ENCODE data around the gene EEF1AKMT1. TPM values are rescaled to one million over a fixed set of nuclear protein-coding genes. Genes with fewer than 3 reads are reported as not detected.

EEF1AKMT1 gene
- total RNA-seq, 1 experiment from 2014 or later = 9.2 TPM

DNA sequence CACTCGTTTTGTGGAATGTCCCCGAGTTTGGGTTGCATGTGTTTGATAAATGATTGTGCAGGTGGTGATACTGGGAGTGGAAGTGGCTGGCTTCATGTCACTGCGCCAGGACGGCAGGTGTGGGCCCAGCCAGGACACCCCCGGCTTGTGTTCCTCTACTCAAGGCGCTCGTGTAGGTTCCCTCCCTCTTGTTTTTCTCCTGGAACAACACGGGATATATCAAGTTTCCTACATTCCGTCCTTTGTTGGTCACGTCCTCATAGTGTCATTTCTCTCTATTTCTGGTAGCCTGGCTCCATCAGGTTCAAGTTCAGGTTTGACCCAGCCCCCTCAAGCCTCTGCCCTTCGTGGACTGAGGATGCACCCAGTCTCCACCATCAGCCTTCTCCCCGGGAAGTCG is 54.0 kb downstream of the EEF1AKMT1 start:
- POLR2A ChIA-PET (ENCODE audit: low non-redundant PET) = no interaction called here
- Histone ChIP-seq H3K36me3 (ENCODE audit: insufficient read depth, low read length, poor library complexity, severe bottlenecking) (no peaks in the 10 kb centered on the region), H3K27me3 (replicated peaks; ENCODE audit: insufficient read depth, low read depth, low read length, poor library complexity) (no peaks in the 10 kb centered on the region), H3K9me3 (ENCODE audit: low read depth, low read length, poor library complexity, severe bottlenecking) (no peaks in the 10 kb centered on the region), H3K4me1 (ENCODE audit: insufficient read depth, low read length, poor library complexity, severe bottlenecking) (peaks cover 5% of the 10 kb centered on the region), H3K27ac (ENCODE audit: low read depth, low read length, poor library complexity, severe bottlenecking) (no peak overlapping the region), H3K4me3 (ENCODE audit: low read depth, low read length, poor library complexity, severe bottlenecking) (no peak overlapping the region)
- no peak for DNase-seq (ENCODE audit: low spot score)
- BruUV-seq (replicated peaks) = no TSS peak
- CTCF ChIA-PET = no interaction called here
- intact Hi-C loops (cut with micrococcal nuclease; ENCODE audit: unreplicated experiment) = no loop called here
- TF ChIP-seq, protein P1, sequence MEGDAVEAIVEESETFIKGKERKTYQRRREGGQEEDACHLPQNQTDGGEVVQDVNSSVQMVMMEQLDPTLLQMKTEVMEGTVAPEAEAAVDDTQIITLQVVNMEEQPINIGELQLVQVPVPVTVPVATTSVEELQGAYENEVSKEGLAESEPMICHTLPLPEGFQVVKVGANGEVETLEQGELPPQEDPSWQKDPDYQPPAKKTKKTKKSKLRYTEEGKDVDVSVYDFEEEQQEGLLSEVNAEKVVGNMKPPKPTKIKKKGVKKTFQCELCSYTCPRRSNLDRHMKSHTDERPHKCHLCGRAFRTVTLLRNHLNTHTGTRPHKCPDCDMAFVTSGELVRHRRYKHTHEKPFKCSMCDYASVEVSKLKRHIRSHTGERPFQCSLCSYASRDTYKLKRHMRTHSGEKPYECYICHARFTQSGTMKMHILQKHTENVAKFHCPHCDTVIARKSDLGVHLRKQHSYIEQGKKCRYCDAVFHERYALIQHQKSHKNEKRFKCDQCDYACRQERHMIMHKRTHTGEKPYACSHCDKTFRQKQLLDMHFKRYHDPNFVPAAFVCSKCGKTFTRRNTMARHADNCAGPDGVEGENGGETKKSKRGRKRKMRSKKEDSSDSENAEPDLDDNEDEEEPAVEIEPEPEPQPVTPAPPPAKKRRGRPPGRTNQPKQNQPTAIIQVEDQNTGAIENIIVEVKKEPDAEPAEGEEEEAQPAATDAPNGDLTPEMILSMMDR (conservative IDR thresholded peaks at IDR 0.05; ENCODE audit: low read depth, low read length) = no peak
- no peak for TF ChIP-seq EZH2 (IDR thresholded peaks at IDR 0.05; ENCODE audit: borderline replicate concordance, low read depth, low read length, poor library complexity, severe bottlenecking)

DNA sequence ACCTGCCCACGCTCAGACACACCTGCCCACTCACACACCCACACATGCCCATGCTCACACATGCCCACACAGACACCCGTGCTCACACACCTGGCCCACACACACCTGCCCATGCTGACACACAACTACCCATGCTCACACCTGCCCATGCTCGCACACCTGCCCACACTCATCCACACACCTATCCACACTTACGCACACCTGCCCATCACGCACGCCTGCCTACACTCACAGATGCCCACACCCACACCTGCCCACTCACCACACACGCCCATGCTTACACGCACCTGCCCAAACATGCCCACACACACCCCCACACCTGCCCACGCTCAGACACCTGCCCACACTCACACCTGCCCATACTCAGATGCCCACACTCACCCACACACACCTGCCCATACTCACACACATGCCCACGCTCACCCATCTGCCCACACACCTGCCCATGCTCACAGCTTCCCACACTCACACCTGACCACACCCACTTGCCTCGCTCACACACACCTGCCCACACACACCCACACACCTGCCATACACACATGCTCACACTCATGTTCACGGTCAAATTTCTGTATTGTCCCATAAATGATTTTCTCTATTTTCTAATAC is 54.7 kb downstream of the EEF1AKMT1 start:
- Histone ChIP-seq H3K36me3 (ENCODE audit: insufficient read depth, low read length, poor library complexity, severe bottlenecking) (no peaks in the 10 kb centered on the region), H3K4me1 (ENCODE audit: insufficient read depth, low read length, poor library complexity, severe bottlenecking) (peaks cover 6% of the 10 kb centered on the region), H3K27me3 (replicated peaks; ENCODE audit: insufficient read depth, low read depth, low read length, poor library complexity) (no peaks in the 10 kb centered on the region), H3K4me3 (ENCODE audit: low read depth, low read length, poor library complexity, severe bottlenecking) (no peak overlapping the region), H3K9me3 (ENCODE audit: low read depth, low read length, poor library complexity, severe bottlenecking) (no peaks in the 10 kb centered on the region), H3K27ac (ENCODE audit: low read depth, low read length, poor library complexity, severe bottlenecking) (no peak overlapping the region)
- intact Hi-C loops (cut with micrococcal nuclease; ENCODE audit: unreplicated experiment) = no loop called here
- ChIA-PET CTCF (no interaction called here), POLR2A (ENCODE audit: low non-redundant PET) (no interaction called here)
- DNase-seq (ENCODE audit: low spot score) = no peak
- no peak for TF ChIP-seq EZH2 (IDR thresholded peaks at IDR 0.05; ENCODE audit: borderline replicate concordance, low read depth, low read length, poor library complexity, severe bottlenecking)
- TF ChIP-seq, protein P1 (conservative IDR thresholded peaks at IDR 0.05; ENCODE audit: low read depth, low read length) = no peak
- no TSS peak for BruUV-seq (replicated peaks)

DNA sequence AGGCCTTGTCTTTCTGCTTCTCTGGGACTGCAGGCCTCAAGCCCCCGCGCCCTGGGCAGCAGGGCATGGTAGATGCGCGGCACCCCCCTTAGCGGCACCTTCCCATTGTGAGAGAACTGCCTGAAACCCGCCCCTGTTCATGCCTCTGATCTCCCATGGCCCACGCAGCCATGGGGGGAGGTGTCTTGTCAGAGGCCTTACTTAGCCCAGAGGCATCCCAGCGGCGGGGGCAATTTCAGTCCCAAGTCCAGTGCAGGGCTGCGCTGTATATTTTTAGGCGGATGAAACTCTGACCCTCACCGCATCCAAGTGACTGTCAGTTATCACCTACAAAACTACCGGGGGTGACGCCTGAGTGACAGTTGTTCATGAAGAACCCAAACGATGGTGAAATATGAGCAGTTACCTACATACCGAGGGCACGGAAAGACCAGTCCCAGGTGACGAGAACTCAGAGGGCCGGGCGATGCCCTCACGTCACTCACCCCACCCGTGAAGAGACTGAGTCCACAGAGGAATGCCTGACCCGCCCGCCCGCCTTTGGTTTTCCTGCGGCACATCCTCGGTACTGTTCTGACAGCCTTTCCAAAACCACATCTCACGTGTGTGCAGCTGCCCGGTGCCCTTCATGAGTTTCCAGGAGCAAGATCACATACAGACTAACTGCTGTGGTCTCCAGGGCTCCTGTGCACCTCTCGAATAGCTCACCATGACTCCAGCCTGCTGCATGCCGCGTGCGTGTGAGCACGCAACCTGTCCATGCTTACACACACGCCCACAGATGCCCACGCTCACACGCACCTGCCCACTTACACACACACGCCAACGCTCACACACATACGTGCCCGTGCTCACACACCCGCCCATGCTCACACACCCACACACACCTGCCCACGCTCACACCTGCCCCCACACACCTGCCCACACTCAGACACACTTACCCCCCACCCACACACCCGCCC is 55.9 kb downstream of the EEF1AKMT1 start:
- no TSS peak for BruUV-seq (replicated peaks)
- CTCF ChIA-PET = no interaction called here

More for the DNA sequence above, 55.9 kb downstream of the EEF1AKMT1 start:
- POLR2A ChIA-PET (ENCODE audit: low non-redundant PET) = no interaction called here
- TF ChIP-seq EZH2 (IDR thresholded peaks at IDR 0.05; ENCODE audit: borderline replicate concordance, low read depth, low read length, poor library complexity, severe bottlenecking) = no peak
- TF ChIP-seq, protein P1 (conservative IDR thresholded peaks at IDR 0.05; ENCODE audit: low read depth, low read length) = no peak
- Histone ChIP-seq H3K36me3 (ENCODE audit: insufficient read depth, low read length, poor library complexity, severe bottlenecking) (no peaks in the 10 kb centered on the region), H3K27ac (ENCODE audit: low read depth, low read length, poor library complexity, severe bottlenecking) (no peak overlapping the region), H3K9me3 (ENCODE audit: low read depth, low read length, poor library complexity, severe bottlenecking) (no peaks in the 10 kb centered on the region), H3K4me1 (ENCODE audit: insufficient read depth, low read length, poor library complexity, severe bottlenecking) (peaks cover 18% of the 10 kb centered on the region), H3K4me3 (ENCODE audit: low read depth, low read length, poor library complexity, severe bottlenecking) (no peak overlapping the region), H3K27me3 (replicated peaks; ENCODE audit: insufficient read depth, low read depth, low read length, poor library complexity) (no peaks in the 10 kb centered on the region)
- intact Hi-C loops (cut with micrococcal nuclease; ENCODE audit: unreplicated experiment) = no loop called here
- no peak for DNase-seq (ENCODE audit: low spot score)

All from A673 (cell line).